WTC11 (cell line): ENCODE data around the gene ITPKC.

ENCODE experiments used
- CREM ChIP-seq: sonication (generic); formaldehyde crosslinking; IDR thresholded peaks from 2 replicates; pipeline ENCODE4 v1.8.1; 2022; ENCODE audit warnings: mild to moderate bottlenecking, missing genetic modification reagents, moderate library complexity
- CTCF ChIP-seq: fragments of 200-600 bp; IDR thresholded peaks from 2 replicates; pipeline ENCODE4 v1.8.0; 2022; ENCODE audit warnings: antibody characterized with exemption
- GABPB1 ChIP-seq: sonication (generic); formaldehyde crosslinking; IDR thresholded peaks from 2 replicates; pipeline ENCODE4 v1.8.1; 2023; ENCODE audit warnings: mild to moderate bottlenecking, missing genetic modification reagents
- JUN ChIP-seq: sonication (generic); formaldehyde crosslinking; IDR thresholded peaks from 2 replicates; pipeline ENCODE4 v1.8.0; 2023; ENCODE audit warnings: mild to moderate bottlenecking, missing genetic modification reagents
- MLX ChIP-seq: sonication (generic); formaldehyde crosslinking; IDR thresholded peaks from 2 replicates; pipeline ENCODE4 v1.8.1; 2023; ENCODE audit warnings: mild to moderate bottlenecking, missing genetic modification reagents, moderate library complexity
- TF ChIP-seq, protein P1 (sequence below): sonication (generic); formaldehyde crosslinking; conservative IDR thresholded peaks from 2 replicates; pipeline ENCODE4 v1.8.1; 2023; ENCODE audit warnings: mild to moderate bottlenecking, low read depth, missing genetic modification reagents, moderate library complexity

- no peak for TF ChIP-seq CTCF
- no peak for TF ChIP-seq JUN (CRISPR knock-in tag)
- TF ChIP-seq GABPB1 (CRISPR knock-in tag): no peak
- no peak for TF ChIP-seq MLX
- TF ChIP-seq CREM (CRISPR knock-in tag): no peak
- TF ChIP-seq, protein P1, sequence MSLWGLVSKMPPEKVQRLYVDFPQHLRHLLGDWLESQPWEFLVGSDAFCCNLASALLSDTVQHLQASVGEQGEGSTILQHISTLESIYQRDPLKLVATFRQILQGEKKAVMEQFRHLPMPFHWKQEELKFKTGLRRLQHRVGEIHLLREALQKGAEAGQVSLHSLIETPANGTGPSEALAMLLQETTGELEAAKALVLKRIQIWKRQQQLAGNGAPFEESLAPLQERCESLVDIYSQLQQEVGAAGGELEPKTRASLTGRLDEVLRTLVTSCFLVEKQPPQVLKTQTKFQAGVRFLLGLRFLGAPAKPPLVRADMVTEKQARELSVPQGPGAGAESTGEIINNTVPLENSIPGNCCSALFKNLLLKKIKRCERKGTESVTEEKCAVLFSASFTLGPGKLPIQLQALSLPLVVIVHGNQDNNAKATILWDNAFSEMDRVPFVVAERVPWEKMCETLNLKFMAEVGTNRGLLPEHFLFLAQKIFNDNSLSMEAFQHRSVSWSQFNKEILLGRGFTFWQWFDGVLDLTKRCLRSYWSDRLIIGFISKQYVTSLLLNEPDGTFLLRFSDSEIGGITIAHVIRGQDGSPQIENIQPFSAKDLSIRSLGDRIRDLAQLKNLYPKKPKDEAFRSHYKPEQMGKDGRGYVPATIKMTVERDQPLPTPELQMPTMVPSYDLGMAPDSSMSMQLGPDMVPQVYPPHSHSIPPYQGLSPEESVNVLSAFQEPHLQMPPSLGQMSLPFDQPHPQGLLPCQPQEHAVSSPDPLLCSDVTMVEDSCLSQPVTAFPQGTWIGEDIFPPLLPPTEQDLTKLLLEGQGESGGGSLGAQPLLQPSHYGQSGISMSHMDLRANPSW (CRISPR knock-in tag): no peak
These were observed 39.8 kb upstream of the ITPKC start for GRCh38 chr19:40677156-40677555.
